ENCODE measurements around the gene SARM1.

The SARM1 gene

DNA sequence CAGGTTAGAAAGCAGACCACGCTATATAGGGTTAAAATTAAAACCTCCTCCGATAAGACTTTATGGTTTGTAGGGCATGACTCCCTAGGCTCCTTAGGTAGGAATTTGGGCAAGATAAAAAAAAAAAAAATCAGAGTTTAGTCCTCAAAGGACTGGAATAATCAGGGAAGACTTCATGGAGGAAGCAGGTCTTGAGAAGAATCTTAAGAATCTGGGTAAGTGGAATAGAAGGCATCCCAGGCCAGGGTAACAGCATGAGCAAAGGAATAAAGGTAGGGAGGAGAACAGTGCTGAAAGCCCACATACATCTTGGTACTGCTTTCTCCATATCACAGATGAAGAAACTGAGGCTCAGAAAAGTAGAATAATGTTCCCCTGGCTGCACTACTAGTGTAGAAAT lies 19.1 kb downstream of the SARM1 start:
- in situ Hi-C loops (cut with MboI; ENCODE audit: low pct_unique_long_range_greater_than_20kb, low sequenced_read_pairs, unreplicated experiment): loop anchor here (25.0 kb wide), 1 partner anchor 147 kb away; no protein-coding TSS in a partner anchor
- no peak for DNase-seq (ENCODE audit: low spot score)
- TF ChIP-seq, protein P1, sequence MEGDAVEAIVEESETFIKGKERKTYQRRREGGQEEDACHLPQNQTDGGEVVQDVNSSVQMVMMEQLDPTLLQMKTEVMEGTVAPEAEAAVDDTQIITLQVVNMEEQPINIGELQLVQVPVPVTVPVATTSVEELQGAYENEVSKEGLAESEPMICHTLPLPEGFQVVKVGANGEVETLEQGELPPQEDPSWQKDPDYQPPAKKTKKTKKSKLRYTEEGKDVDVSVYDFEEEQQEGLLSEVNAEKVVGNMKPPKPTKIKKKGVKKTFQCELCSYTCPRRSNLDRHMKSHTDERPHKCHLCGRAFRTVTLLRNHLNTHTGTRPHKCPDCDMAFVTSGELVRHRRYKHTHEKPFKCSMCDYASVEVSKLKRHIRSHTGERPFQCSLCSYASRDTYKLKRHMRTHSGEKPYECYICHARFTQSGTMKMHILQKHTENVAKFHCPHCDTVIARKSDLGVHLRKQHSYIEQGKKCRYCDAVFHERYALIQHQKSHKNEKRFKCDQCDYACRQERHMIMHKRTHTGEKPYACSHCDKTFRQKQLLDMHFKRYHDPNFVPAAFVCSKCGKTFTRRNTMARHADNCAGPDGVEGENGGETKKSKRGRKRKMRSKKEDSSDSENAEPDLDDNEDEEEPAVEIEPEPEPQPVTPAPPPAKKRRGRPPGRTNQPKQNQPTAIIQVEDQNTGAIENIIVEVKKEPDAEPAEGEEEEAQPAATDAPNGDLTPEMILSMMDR (IDR thresholded peaks at IDR 0.05; ENCODE audit: extremely low read depth, insufficient read depth, missing control alignments): no peak

DNA sequence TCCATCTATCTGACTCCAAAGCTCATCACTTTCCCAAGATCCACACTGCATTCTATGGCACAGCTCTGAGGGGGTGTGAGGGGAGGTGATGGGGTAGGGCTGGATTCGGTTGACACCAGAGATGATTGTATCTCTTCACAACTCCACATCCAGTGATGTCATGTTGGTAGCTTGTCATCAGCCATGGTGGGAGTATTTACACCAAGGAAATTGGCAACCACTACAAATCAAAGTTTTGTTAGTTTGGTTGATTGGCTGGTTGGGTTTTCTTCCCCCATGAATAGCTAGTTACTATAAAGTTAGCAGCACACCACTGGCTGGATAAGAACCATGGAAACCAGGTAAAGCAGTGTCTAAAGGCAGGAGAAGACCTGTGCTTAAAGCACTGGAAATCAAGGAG lies 19.5 kb downstream of the SARM1 start:
- DNase-seq (ENCODE audit: low spot score): no peak
- TF ChIP-seq, protein P1 (IDR thresholded peaks at IDR 0.05; ENCODE audit: extremely low read depth, insufficient read depth, missing control alignments): no peak
- in situ Hi-C loops (cut with MboI; ENCODE audit: low pct_unique_long_range_greater_than_20kb, low sequenced_read_pairs, unreplicated experiment): loop anchor here (25.0 kb wide), 1 partner anchor 146 kb away; no protein-coding TSS in a partner anchor

DNA sequence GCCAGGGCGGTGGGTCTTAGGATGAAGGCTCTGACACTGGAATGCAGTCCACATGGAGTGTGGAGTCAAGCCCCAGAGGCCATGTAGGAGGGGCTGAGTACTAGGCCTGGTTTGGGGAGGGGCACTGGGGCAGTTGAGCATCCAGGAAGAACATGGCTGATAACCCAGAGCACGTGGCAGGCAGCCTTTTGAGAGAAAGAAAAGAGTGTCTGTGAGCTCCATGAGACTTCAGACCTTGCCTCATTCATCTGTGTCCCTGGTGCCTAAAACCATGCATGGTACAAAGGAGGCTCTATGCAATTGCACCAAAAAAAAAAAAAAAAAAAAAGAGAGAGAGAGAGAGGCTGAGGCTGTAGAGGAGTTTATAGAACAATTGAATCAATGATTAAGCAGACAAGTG lies 19.9 kb downstream of the SARM1 start:
- in situ Hi-C loops (cut with MboI; ENCODE audit: low pct_unique_long_range_greater_than_20kb, low sequenced_read_pairs, unreplicated experiment): loop anchor here (25.0 kb wide), 1 partner anchor 146 kb away; no protein-coding TSS in a partner anchor
- TF ChIP-seq, protein P1 (IDR thresholded peaks at IDR 0.05; ENCODE audit: extremely low read depth, insufficient read depth, missing control alignments): no peak
- DNase-seq (ENCODE audit: low spot score): no peak

DNA sequence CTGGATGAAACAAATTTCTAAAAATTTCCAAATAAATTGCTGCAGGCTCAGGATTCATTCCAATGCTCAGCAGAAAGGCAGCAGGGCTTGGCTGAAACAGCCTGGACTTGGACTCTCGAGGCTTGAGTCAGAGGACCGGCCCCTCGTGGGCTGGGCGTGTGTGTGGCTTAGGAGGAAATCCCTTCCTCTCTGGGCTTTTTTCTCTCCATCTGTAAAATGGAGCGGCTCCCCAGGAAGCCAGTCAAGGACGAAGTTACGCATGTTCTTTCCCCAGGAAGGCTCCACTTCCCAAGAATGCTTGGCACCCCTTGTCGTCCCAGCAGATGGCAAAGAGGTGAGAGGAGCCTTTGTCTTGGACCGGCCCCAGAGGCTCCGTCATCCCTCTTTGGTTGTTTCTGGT lies 21.0 kb downstream of the SARM1 start:
- in situ Hi-C loops (cut with MboI; ENCODE audit: low pct_unique_long_range_greater_than_20kb, low sequenced_read_pairs, unreplicated experiment): loop anchor here (25.0 kb wide), 1 partner anchor 145 kb away; no protein-coding TSS in a partner anchor
- no peak for DNase-seq (ENCODE audit: low spot score)
- TF ChIP-seq, protein P1 (IDR thresholded peaks at IDR 0.05; ENCODE audit: extremely low read depth, insufficient read depth, missing control alignments): no peak

DNA sequence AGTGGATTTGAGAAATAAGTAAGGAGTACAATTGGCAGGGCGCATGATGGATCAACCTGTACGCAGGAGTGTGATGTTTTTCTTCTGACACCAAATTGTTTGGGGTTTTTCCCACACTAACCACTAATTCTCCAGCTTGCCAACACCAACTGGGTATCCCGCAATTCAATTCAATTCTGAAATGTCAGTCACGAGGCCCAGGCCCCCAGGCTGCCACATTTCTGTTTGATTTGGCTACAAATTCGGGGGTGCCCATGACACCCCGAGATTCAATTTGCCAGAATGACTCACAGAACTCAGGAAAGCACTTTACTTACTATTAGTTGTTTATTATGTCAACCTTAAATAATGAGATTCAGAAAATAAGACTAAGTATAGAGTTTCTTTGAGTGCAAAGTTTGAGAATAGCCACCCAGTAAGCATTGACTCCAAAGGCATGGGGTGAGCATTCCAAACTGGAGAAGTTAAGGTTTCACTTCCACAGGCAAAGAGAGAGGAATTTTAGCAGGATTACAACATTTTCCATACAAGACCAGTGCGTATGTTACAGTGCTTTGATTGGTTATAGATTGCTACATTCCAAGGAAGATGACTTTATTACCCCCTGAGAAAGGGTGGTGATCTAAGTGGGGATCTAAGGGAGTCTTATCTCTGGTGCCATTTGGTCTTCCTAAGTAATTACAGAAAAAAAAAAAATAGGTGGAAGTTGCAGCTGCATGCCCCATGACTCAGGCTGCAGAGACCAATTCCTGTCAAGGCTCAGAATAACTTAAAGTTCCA lies 23.0 kb downstream of the SARM1 start:
- in situ Hi-C loops (cut with MboI; ENCODE audit: low pct_unique_long_range_greater_than_20kb, low sequenced_read_pairs, unreplicated experiment): loop anchor here (25.0 kb wide), 1 partner anchor 143 kb away; no protein-coding TSS in a partner anchor
- no peak for DNase-seq (ENCODE audit: low spot score)
- TF ChIP-seq, protein P1 (IDR thresholded peaks at IDR 0.05; ENCODE audit: extremely low read depth, insufficient read depth, missing control alignments): no peak

DNA sequence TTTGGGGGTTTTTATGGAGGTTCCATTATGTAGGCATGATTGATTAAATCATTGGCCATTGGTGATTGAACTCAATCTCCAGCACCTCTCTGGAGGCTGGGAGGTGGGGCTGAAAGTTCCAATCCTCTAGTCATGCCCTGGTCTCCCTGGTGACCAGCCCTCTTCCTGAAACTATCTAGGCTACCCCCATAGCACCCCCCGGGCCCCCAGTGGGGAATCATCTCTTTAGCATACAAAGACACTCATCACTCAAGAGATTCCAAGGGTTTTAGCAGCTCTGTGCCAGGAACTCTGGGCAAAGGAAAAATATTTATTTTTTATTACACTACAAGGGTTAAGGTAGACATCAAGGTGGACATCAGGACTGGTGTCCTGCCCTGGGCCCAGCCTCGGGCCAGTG lies 23.9 kb downstream of the SARM1 start:
- in situ Hi-C loops (cut with MboI; ENCODE audit: low pct_unique_long_range_greater_than_20kb, low sequenced_read_pairs, unreplicated experiment): loop anchor here (25.0 kb wide), 1 partner anchor 142 kb away; no protein-coding TSS in a partner anchor
- DNase-seq (ENCODE audit: low spot score): no peak
- TF ChIP-seq, protein P1 (IDR thresholded peaks at IDR 0.05; ENCODE audit: extremely low read depth, insufficient read depth, missing control alignments): no peak

All from GM13977 (cell line).